ENCODE measurements around the gene TANC1.

TANC1 gene

DNA sequence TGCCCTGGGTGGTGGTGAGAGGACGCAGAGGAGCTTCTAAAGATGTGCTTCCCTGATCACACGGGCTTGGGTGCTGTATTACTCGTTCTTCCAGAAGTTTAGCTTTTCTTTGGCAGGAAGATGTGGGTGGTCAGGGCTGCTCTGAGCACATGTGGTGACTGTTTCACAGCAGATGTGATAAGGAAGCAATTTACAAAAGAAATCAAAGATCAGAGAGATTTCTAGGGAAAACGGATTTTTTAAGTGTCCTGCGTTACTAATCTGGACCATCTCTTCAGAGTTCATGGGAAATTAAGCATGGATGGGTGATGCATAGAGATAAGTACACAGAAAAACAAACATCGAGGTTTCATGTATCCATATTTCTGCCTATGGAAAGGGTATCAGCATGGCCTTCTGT is 218.7 kb downstream of the TANC1 start:
- no peak for TF ChIP-seq FOXP2 (optimal IDR thresholded peaks at IDR 0.05; ENCODE audit: borderline replicate concordance, extremely low read depth, extremely low read length, insufficient read depth)
- no peak for TF ChIP-seq SIN3A (IDR thresholded peaks at IDR 0.05; ENCODE audit: borderline replicate concordance, insufficient read depth, low read length)

DNA sequence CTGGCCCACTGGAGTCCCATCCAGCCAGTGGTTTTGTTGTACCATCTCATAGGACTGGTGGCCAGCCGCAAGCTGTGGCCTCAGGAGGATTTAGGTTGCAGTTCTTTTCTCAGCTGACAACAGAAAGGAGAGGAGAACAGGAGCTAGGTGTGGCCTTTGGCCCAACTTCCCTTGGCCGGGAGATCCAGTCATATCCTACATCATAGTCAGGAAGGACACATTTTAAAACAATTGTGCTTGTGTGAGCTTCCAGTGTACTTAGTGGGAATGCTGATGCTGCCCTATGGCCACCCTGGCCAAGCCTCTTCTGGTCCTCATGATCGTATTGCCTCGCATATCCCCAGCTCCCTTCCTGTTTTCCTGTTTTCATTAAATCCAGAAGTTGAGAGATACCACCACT is 220.0 kb downstream of the TANC1 start:
- no peak for TF ChIP-seq TAF1 (IDR thresholded peaks at IDR 0.05; ENCODE audit: borderline replicate concordance, insufficient read depth, low read length)

DNA sequence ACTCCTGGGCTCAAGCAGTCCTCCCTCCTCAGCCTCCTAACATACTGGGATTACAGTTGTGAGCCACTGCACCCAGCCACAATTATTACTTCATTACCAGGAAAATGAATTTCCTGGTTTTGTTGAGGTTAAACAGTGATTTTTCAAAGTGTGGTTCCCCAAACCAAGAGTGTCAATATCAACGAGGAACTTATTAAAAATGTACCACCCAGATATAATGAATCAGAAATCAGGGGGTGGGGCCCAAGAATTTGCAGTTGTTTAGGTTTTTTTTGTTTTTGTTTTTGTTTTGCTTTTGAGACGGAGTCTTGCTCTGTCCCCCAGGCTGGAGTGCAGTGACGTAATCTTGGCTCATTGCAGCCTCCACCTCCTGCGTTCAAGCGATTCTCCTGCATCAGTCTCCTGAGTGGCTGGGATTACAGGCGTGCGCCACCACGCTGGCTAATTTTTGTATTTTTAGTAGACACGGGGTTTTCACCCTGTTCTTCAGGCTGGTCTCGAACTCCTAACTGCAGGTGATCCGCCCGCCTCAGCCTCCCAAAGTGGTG is 224.0 kb downstream of the TANC1 start:
- TF ChIP-seq POLR2AphosphoS5 (IDR thresholded peaks at IDR 0.05; ENCODE audit: low read depth, low read length) (no peak), TAF1 (IDR thresholded peaks at IDR 0.05; ENCODE audit: borderline replicate concordance, insufficient read depth, low read length) (no peak), FOXP2 (optimal IDR thresholded peaks at IDR 0.05; ENCODE audit: borderline replicate concordance, extremely low read depth, extremely low read length, insufficient read depth) (no peak), SIN3A (IDR thresholded peaks at IDR 0.05; ENCODE audit: borderline replicate concordance, insufficient read depth, low read length) (no peak)
- TF ChIP-seq, protein P1, sequence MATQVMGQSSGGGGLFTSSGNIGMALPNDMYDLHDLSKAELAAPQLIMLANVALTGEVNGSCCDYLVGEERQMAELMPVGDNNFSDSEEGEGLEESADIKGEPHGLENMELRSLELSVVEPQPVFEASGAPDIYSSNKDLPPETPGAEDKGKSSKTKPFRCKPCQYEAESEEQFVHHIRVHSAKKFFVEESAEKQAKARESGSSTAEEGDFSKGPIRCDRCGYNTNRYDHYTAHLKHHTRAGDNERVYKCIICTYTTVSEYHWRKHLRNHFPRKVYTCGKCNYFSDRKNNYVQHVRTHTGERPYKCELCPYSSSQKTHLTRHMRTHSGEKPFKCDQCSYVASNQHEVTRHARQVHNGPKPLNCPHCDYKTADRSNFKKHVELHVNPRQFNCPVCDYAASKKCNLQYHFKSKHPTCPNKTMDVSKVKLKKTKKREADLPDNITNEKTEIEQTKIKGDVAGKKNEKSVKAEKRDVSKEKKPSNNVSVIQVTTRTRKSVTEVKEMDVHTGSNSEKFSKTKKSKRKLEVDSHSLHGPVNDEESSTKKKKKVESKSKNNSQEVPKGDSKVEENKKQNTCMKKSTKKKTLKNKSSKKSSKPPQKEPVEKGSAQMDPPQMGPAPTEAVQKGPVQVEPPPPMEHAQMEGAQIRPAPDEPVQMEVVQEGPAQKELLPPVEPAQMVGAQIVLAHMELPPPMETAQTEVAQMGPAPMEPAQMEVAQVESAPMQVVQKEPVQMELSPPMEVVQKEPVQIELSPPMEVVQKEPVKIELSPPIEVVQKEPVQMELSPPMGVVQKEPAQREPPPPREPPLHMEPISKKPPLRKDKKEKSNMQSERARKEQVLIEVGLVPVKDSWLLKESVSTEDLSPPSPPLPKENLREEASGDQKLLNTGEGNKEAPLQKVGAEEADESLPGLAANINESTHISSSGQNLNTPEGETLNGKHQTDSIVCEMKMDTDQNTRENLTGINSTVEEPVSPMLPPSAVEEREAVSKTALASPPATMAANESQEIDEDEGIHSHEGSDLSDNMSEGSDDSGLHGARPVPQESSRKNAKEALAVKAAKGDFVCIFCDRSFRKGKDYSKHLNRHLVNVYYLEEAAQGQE (IDR thresholded peaks at IDR 0.05; ENCODE audit: insufficient read depth in 1 of 2, low read depth in 2 of 2, low read length in 2 of 2) = no peak

DNA sequence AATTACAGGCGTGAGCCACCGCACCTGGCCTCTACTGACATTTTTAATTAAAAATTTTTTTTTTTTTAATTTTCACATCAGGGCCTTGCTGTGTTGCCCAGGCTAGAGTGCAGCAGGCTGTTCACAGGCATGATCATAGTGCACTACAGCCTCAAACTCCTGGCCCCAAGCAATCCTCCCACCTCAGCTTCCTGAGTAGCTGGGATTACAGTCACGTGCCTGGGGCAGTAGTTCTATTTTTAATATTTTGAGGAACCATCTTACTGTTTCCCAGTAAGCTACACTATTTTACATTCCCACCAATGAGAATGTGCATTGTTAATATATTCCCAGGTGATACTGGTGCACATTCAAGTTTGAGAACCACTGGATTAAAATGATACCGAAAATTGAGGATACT is 225.4 kb downstream of the TANC1 start:
- no peak for TF ChIP-seq POLR2AphosphoS5 (IDR thresholded peaks at IDR 0.05; ENCODE audit: low read depth, low read length)
- no peak for TF ChIP-seq SIN3A (IDR thresholded peaks at IDR 0.05; ENCODE audit: borderline replicate concordance, insufficient read depth, low read length)
- TF ChIP-seq TAF1 (IDR thresholded peaks at IDR 0.05; ENCODE audit: borderline replicate concordance, insufficient read depth, low read length) = no peak
- TF ChIP-seq FOXP2 (optimal IDR thresholded peaks at IDR 0.05; ENCODE audit: borderline replicate concordance, extremely low read depth, extremely low read length, insufficient read depth) = no peak
- TF ChIP-seq, protein P1 (IDR thresholded peaks at IDR 0.05; ENCODE audit: insufficient read depth in 1 of 2, low read depth in 2 of 2, low read length in 2 of 2) = no peak

DNA sequence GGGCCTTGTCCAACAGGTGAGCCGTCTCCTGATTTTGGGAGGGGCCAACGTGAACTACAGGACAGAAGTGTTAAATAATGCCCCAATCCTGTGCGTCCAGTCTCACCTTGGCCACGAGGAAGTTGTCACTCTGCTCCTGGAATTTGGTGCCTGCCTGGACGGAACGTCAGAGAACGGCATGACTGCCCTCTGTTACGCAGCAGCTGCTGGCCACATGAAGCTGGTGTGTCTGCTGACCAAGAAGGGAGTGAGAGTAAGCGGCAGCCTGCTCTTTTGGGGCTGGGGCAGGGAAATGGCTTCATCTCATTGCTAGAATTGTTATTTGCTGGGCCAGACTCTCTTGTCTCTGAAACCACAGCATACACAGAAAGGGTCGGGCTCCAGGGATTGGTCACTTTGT is 225.8 kb downstream of the TANC1 start:
- TF ChIP-seq, protein P1 (IDR thresholded peaks at IDR 0.05; ENCODE audit: insufficient read depth in 1 of 2, low read depth in 2 of 2, low read length in 2 of 2) = no peak
- TF ChIP-seq FOXP2 (optimal IDR thresholded peaks at IDR 0.05; ENCODE audit: borderline replicate concordance, extremely low read depth, extremely low read length, insufficient read depth) (no peak), SIN3A (IDR thresholded peaks at IDR 0.05; ENCODE audit: borderline replicate concordance, insufficient read depth, low read length) (no peak), TAF1 (IDR thresholded peaks at IDR 0.05; ENCODE audit: borderline replicate concordance, insufficient read depth, low read length) (no peak)

DNA sequence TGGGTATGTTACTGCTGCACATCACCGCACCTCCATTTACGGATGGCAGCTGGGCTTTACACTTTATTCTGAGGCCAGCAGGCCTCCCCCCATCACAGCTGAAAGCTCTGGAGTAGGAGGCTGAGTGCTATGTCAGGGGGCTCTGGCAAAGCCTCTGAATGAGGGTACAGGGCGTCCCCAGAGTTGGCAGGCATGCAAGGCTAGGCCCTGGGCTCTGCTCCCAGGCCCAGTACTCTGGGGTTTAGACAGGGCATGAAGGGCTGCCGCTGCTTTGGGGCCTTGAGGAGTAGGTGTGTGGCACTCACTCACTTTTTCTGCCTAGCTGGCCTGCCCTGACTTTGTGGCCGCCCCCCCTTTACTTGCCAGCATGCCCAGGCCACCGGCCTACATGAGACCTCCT is 227.3 kb downstream of the TANC1 start:
- no peak for TF ChIP-seq TAF1 (IDR thresholded peaks at IDR 0.05; ENCODE audit: borderline replicate concordance, insufficient read depth, low read length)
- no peak for TF ChIP-seq POLR2AphosphoS5 (IDR thresholded peaks at IDR 0.05; ENCODE audit: low read depth, low read length)
- no peak for TF ChIP-seq SIN3A (IDR thresholded peaks at IDR 0.05; ENCODE audit: borderline replicate concordance, insufficient read depth, low read length)
- no peak for TF ChIP-seq FOXP2 (optimal IDR thresholded peaks at IDR 0.05; ENCODE audit: borderline replicate concordance, extremely low read depth, extremely low read length, insufficient read depth)
- TF ChIP-seq, protein P1 (IDR thresholded peaks at IDR 0.05; ENCODE audit: insufficient read depth in 1 of 2, low read depth in 2 of 2, low read length in 2 of 2) = no peak

All from PFSK-1 (cell line).